ENCODE results near the gene NLRC4. TPM values are rescaled to one million over a fixed set of nuclear protein-coding genes. Genes with fewer than 3 reads are reported as not detected.

Gene NLRC4
- total and polyA plus RNA-seq, 2 donors (not counting 3 experiments of a cell fraction or from before 2014, with no cell fraction given) = not detected

- Histone ChIP-seq H3K4me1 (ENCODE audit: control insufficient read depth, extremely low read depth, insufficient read depth, low read length) (no peaks in the 10 kb centered on the region), H3K36me3 (ENCODE audit: control insufficient read depth in 2 of 2, extremely low read depth in 1 of 2, insufficient read depth in 2 of 2, low read length in 2 of 2) (no peaks in the 10 kb centered on the region), H3K4me2 (ENCODE audit: insufficient read depth, low read length) (no peak overlapping the region), H3K27ac (ENCODE audit: insufficient read depth, low read depth, low read length) (no peak overlapping the region), H3K9me1 (replicated peaks; ENCODE audit: control insufficient read depth, extremely low read depth, insufficient read depth, low read length) (no peaks in the 10 kb centered on the region), H3K9ac (replicated peaks; ENCODE audit: extremely low read depth, insufficient read depth, low read length) (no peak overlapping the region), H3K27me3 (ENCODE audit: control insufficient read depth in 2 of 2, insufficient read depth in 2 of 2, low read length in 2 of 2) (no peaks in the 10 kb centered on the region), H2AFZ (ENCODE audit: low read depth, low read length) (no peak overlapping the region), H3K79me2 (ENCODE audit: control insufficient read depth, insufficient read depth, low read length) (no peaks in the 10 kb centered on the region), H4K20me1 (replicated peaks; ENCODE audit: control insufficient read depth, extremely low read depth, insufficient read depth, low read length) (no peaks in the 10 kb centered on the region), H3K9me3 (replicated peaks; ENCODE audit: control insufficient read depth, insufficient read depth, low read length) (no peaks in the 10 kb centered on the region), H3K4me3 (replicated peaks in 1 of 3; ENCODE audit: insufficient read depth in 1 of 3, low read depth in 1 of 3, low read length in 3 of 3) (no peak overlapping the region)
- DNase-seq (ENCODE audit: low read depth, low spot score) (no peak), FAIRE-seq (no peak)
- intact Hi-C loops (cut with micrococcal nuclease) = no loop called here
- TF ChIP-seq POLR2AphosphoS5 (IDR thresholded peaks at IDR 0.05; ENCODE audit: insufficient read depth, low read depth, low read length) (no peak), JUN (IDR thresholded peaks at IDR 0.05; ENCODE audit: borderline replicate concordance, insufficient read depth, insufficient read length, low read depth) (no peak), EZH2 (IDR thresholded peaks at IDR 0.05; ENCODE audit: borderline replicate concordance, low read depth, low read length, severe bottlenecking) (no peak), GATA2 (IDR thresholded peaks at IDR 0.05; ENCODE audit: insufficient read depth, insufficient read length, low read depth, low read length) (no peak)
- TF ChIP-seq, protein P1, sequence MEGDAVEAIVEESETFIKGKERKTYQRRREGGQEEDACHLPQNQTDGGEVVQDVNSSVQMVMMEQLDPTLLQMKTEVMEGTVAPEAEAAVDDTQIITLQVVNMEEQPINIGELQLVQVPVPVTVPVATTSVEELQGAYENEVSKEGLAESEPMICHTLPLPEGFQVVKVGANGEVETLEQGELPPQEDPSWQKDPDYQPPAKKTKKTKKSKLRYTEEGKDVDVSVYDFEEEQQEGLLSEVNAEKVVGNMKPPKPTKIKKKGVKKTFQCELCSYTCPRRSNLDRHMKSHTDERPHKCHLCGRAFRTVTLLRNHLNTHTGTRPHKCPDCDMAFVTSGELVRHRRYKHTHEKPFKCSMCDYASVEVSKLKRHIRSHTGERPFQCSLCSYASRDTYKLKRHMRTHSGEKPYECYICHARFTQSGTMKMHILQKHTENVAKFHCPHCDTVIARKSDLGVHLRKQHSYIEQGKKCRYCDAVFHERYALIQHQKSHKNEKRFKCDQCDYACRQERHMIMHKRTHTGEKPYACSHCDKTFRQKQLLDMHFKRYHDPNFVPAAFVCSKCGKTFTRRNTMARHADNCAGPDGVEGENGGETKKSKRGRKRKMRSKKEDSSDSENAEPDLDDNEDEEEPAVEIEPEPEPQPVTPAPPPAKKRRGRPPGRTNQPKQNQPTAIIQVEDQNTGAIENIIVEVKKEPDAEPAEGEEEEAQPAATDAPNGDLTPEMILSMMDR (IDR thresholded peaks at IDR 0.05; ENCODE audit: extremely low read depth in 1 of 2, insufficient read depth in 1 of 2, low read depth in 1 of 2, low read length in 2 of 2) = no peak
- dilution Hi-C loops (cut with MboI; ENCODE audit: extremely low pct_ligation_motif_present, low sequenced_read_pairs) = no loop called here
- ChIA-PET POLR2A (no interaction called here), CTCF (interaction anchor here (1.2 kb wide), 1 partner anchor 9 kb away, joined by 3 read pairs; no protein-coding TSS in a partner anchor)
- no TSS peak for BruUV-seq (replicated peaks)
Observed at GRCh38 chr2:32237996-32238395, 26.7 kb downstream of the NLRC4 start.

DNA sequence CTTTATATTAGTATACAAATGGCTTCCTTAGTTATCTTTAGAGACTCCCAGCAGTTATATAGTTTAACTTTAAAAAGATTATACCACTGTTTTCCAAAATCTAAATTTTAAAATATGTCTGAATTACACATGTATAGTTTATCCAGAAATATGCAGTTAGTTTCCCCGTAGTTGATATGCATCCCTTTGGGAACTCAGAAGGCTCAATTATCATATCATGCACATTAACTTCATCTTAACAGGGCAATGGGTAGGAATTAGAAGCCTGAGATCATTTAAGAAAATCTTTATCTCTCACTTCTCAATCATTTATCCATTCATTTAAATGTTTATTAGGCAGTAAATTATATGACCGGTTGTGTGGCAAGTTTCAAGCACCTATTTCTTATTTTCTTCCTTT is 27.2 kb downstream of the NLRC4 start:
- Histone ChIP-seq H3K4me2 (ENCODE audit: insufficient read depth, low read length) (no peak overlapping the region), H3K9me1 (replicated peaks; ENCODE audit: control insufficient read depth, extremely low read depth, insufficient read depth, low read length) (no peaks in the 10 kb centered on the region), H3K79me2 (ENCODE audit: control insufficient read depth, insufficient read depth, low read length) (no peaks in the 10 kb centered on the region), H3K27ac (ENCODE audit: insufficient read depth, low read depth, low read length) (no peak overlapping the region), H3K27me3 (ENCODE audit: control insufficient read depth in 2 of 2, insufficient read depth in 2 of 2, low read length in 2 of 2) (no peaks in the 10 kb centered on the region), H3K4me1 (ENCODE audit: control insufficient read depth, extremely low read depth, insufficient read depth, low read length) (no peaks in the 10 kb centered on the region), H2AFZ (ENCODE audit: low read depth, low read length) (no peak overlapping the region), H4K20me1 (replicated peaks; ENCODE audit: control insufficient read depth, extremely low read depth, insufficient read depth, low read length) (no peaks in the 10 kb centered on the region), H3K9ac (replicated peaks; ENCODE audit: extremely low read depth, insufficient read depth, low read length) (no peak overlapping the region), H3K36me3 (ENCODE audit: control insufficient read depth in 2 of 2, extremely low read depth in 1 of 2, insufficient read depth in 2 of 2, low read length in 2 of 2) (no peaks in the 10 kb centered on the region), H3K9me3 (replicated peaks; ENCODE audit: control insufficient read depth, insufficient read depth, low read length) (no peaks in the 10 kb centered on the region), H3K4me3 (replicated peaks in 1 of 3; ENCODE audit: insufficient read depth in 1 of 3, low read depth in 1 of 3, low read length in 3 of 3) (no peak overlapping the region)
- BruUV-seq (replicated peaks) = no TSS peak
- FAIRE-seq = no peak
- intact Hi-C loops (cut with micrococcal nuclease) = no loop called here
- ChIA-PET CTCF (interaction anchor here (1.2 kb wide), 1 partner anchor 9 kb away, joined by 3 read pairs; no protein-coding TSS in a partner anchor), POLR2A (no interaction called here)
- no peak for DNase-seq (ENCODE audit: low read depth, low spot score)
- TF ChIP-seq EZH2 (IDR thresholded peaks at IDR 0.05; ENCODE audit: borderline replicate concordance, low read depth, low read length, severe bottlenecking) (no peak), GATA2 (IDR thresholded peaks at IDR 0.05; ENCODE audit: insufficient read depth, insufficient read length, low read depth, low read length) (no peak), POLR2AphosphoS5 (IDR thresholded peaks at IDR 0.05; ENCODE audit: insufficient read depth, low read depth, low read length) (no peak), JUN (IDR thresholded peaks at IDR 0.05; ENCODE audit: borderline replicate concordance, insufficient read depth, insufficient read length, low read depth) (no peak), FOS (IDR thresholded peaks at IDR 0.05; ENCODE audit: borderline replicate concordance, insufficient read depth, low read length) (no peak), MYC (IDR thresholded peaks at IDR 0.05; ENCODE audit: low read depth, low read length) (no peak), POLR2A (IDR thresholded peaks at IDR 0.05; ENCODE audit: low read depth, low read length) (no peak)
- TF ChIP-seq, protein P2, sequence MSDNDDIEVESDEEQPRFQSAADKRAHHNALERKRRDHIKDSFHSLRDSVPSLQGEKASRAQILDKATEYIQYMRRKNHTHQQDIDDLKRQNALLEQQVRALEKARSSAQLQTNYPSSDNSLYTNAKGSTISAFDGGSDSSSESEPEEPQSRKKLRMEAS (IDR thresholded peaks at IDR 0.05; ENCODE audit: insufficient read depth, insufficient read length) = no peak
- TF ChIP-seq, protein P1 (IDR thresholded peaks at IDR 0.05; ENCODE audit: extremely low read depth in 1 of 2, insufficient read depth in 1 of 2, low read depth in 1 of 2, low read length in 2 of 2) = no peak
- dilution Hi-C loops (cut with MboI; ENCODE audit: extremely low pct_ligation_motif_present, low sequenced_read_pairs) = no loop called here
